HepG2 (cell line): ENCODE data around the gene C5orf24. TPM values are rescaled to one million over a fixed set of nuclear protein-coding genes. Genes with fewer than 3 reads are reported as not detected.
A peak's percentile ranks its signal among the peaks of the same experiment; 100 is the strongest.

ENCODE experiments used
- CBX5 ChIP-seq: sonication (generic); formaldehyde crosslinking; IDR thresholded peaks from 2 replicates; pipeline ENCODE4 v1.4.0; 2020; ENCODE audit warnings: missing genetic modification reagents, borderline replicate concordance
- DRAP1 ChIP-seq: IDR thresholded peaks from 2 replicates; pipeline ENCODE4 v1.6.1; 2016; ENCODE audit warnings: missing genetic modification reagents, missing compliant biosample characterization
- GPN1 ChIP-seq: sonication (generic); formaldehyde crosslinking; IDR thresholded peaks from 2 replicates; pipeline ENCODE4 v1.5.1; 2020; ENCODE audit warnings: missing genetic modification reagents, borderline replicate concordance
- KDM4B ChIP-seq: sonication (generic); formaldehyde crosslinking; IDR thresholded peaks from 2 replicates; pipeline ENCODE4 v1.4.0; 2020; ENCODE audit warnings: missing genetic modification reagents
- MXD1 ChIP-seq: sonication (generic); formaldehyde crosslinking; IDR thresholded peaks from 2 replicates; pipeline ENCODE4 v1.4.0; 2020; ENCODE audit warnings: mild to moderate bottlenecking, missing genetic modification reagents
- NFE2L2 ChIP-seq: fragments of 150-350 bp; IDR thresholded peaks from 2 replicates; pipeline ENCODE4 v1.6.1; 2014; ENCODE audit warnings: low read length
- PHF8 ChIP-seq: sonication (generic); formaldehyde crosslinking; IDR thresholded peaks from 2 replicates; pipeline ENCODE4 v1.5.0; 2020; ENCODE audit warnings: missing genetic modification reagents
- REXO4 ChIP-seq: sonication (generic); formaldehyde crosslinking; IDR thresholded peaks from 2 replicates; pipeline ENCODE4 v1.8.0; 2022; ENCODE audit warnings: missing genetic modification reagents, mild to moderate bottlenecking, borderline replicate concordance
- SMAD1 ChIP-seq: sonication (generic); formaldehyde crosslinking; IDR thresholded peaks from 2 replicates; pipeline ENCODE4 v1.4.0; 2020; ENCODE audit warnings: missing genetic modification reagents, low read depth, mild to moderate bottlenecking, borderline replicate concordance
- SMC3 ChIP-seq: IDR thresholded peaks from 2 replicates; pipeline ENCODE4 v1.6.1; 2011; ENCODE audit warnings: low read length, improper control_type of control experiment
- ZBTB14 ChIP-seq: sonication (generic); formaldehyde crosslinking; IDR thresholded peaks from 2 replicates; pipeline ENCODE4 v1.4.0; 2020; ENCODE audit warnings: missing genetic modification reagents
- ZEB1 ChIP-seq: IDR thresholded peaks from 2 replicates; pipeline ENCODE4 v1.6.1; 2012; ENCODE audit warnings: mild to moderate bottlenecking, low read depth, inconsistent platforms; ENCODE audit not compliant: insufficient replicate concordance
- ZNF160 ChIP-seq: sonication (generic); formaldehyde crosslinking; IDR thresholded peaks from 2 replicates; pipeline ENCODE4 v1.8.0; 2022; ENCODE audit warnings: mild to moderate bottlenecking, inconsistent platforms, missing genetic modification reagents
- ZNF230 ChIP-seq: sonication (generic); formaldehyde crosslinking; IDR thresholded peaks from 2 replicates; pipeline ENCODE4 v1.4.0; 2020; ENCODE audit warnings: mild to moderate bottlenecking, missing genetic modification reagents
- ZNF276 ChIP-seq: sonication (generic); formaldehyde crosslinking; IDR thresholded peaks from 2 replicates; pipeline ENCODE4 v1.4.0; 2020; ENCODE audit warnings: mild to moderate bottlenecking, low read depth, missing genetic modification reagents
- ZNF629 ChIP-seq: sonication (generic); formaldehyde crosslinking; conservative IDR thresholded peaks from 2 replicates; pipeline ENCODE4 v1.5.0; 2020; ENCODE audit warnings: missing genetic modification reagents
- ZNF792 ChIP-seq: IDR thresholded peaks from 2 replicates; pipeline ENCODE4 v1.6.1; 2016
- ZSCAN20 ChIP-seq: sonication (generic); formaldehyde crosslinking; IDR thresholded peaks from 2 replicates; pipeline ENCODE4 v1.4.0; 2020; ENCODE audit warnings: missing genetic modification reagents, mild to moderate bottlenecking, borderline replicate concordance
- polyA plus RNA-seq, 8 experiments: library from polyadenylated mRNA; depleted of rRNA in 3 of 8; stranded (reverse) in 7 of 8; unstranded in 1 of 8; fragments of >200 nt; fragmentation: Illumina TruSeq in 4 of 8; extraction: Trizol in 4 of 8; gene quantifications; 2 replicates each; pipeline versions ENCODE4 v1.2.1 to v1.2.3, GENCODE V29; 2011 to 2016; ENCODE audit warnings: low read depth in 4 of 8, missing spikeins in 1 of 8, mixed read lengths in 1 of 8; ENCODE audit not compliant: insufficient read depth in 1 of 8
- total RNA-seq, 5 experiments: library from RNA; depleted of rRNA; stranded (reverse); fragments of >200 nt; fragmentation: Illumina TruSeq; extraction: Trizol; gene quantifications; 2 replicates each; pipeline ENCODE4 v1.2.3, GENCODE V29; 2016; ENCODE audit warnings: low read depth in 1 of 5
- TF ChIP-seq, protein P1 (sequence below): sonication (generic); formaldehyde crosslinking; conservative IDR thresholded peaks from 2 replicates; pipeline ENCODE4 v1.4.0; 2020; ENCODE audit warnings: missing genetic modification reagents
- TF ChIP-seq, protein P2 (sequence below): sonication (generic); formaldehyde crosslinking; IDR thresholded peaks from 2 replicates; pipeline ENCODE4 v1.8.0; 2022; ENCODE audit warnings: mild to moderate bottlenecking, missing genetic modification reagents, moderate library complexity
- TF ChIP-seq, protein P3 (sequence below): sonication (generic); formaldehyde crosslinking; IDR thresholded peaks from 2 replicates; pipeline ENCODE4 v1.4.0; 2020; ENCODE audit warnings: missing genetic modification reagents

The C5orf24 gene
- total and polyA plus RNA-seq, 2 of the 13 experiments (the other 11 are each of a cell fraction or from before 2014, with no cell fraction given) = 34.6 to 41.5 TPM

GRCh38 chr5:134905246-134905996 lies 59.7 kb downstream of the C5orf24 start (continued):
- TF ChIP-seq REXO4 (CRISPR knock-in tag) (no peak), ZNF792 (CRISPR knock-in tag) (no peak), SMC3 (peak; percentile 32; the same call in 1 of the 2 replicates), PHF8 (CRISPR knock-in tag) (peak; percentile 58), MXD1 (no peak), NFE2L2 (no peak), ZNF629 (0 out of 2 replicates have a peak, but pooled peaks have one; percentile 28), ZNF160 (CRISPR knock-in tag) (peak; percentile 35; the same call in 1 of the 2 replicates), GPN1 (CRISPR knock-in tag) (no peak), ZNF276 (CRISPR knock-in tag) (no peak), ZBTB14 (no peak), ZSCAN20 (no peak), KDM4B (CRISPR knock-in tag) (no peak), ZEB1 (no peak), ZNF230 (CRISPR knock-in tag) (no peak), DRAP1 (CRISPR knock-in tag) (no peak), SMAD1 (CRISPR knock-in tag) (no peak), CBX5 (CRISPR knock-in tag) (no peak)
- TF ChIP-seq, protein P1, sequence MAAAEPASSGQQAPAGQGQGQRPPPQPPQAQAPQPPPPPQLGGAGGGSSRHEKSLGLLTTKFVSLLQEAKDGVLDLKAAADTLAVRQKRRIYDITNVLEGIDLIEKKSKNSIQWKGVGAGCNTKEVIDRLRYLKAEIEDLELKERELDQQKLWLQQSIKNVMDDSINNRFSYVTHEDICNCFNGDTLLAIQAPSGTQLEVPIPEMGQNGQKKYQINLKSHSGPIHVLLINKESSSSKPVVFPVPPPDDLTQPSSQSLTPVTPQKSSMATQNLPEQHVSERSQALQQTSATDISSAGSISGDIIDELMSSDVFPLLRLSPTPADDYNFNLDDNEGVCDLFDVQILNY (CRISPR knock-in tag) = no peak
- TF ChIP-seq, protein P2, sequence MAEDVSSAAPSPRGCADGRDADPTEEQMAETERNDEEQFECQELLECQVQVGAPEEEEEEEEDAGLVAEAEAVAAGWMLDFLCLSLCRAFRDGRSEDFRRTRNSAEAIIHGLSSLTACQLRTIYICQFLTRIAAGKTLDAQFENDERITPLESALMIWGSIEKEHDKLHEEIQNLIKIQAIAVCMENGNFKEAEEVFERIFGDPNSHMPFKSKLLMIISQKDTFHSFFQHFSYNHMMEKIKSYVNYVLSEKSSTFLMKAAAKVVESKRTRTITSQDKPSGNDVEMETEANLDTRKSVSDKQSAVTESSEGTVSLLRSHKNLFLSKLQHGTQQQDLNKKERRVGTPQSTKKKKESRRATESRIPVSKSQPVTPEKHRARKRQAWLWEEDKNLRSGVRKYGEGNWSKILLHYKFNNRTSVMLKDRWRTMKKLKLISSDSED (CRISPR knock-in tag) = no peak
- TF ChIP-seq, protein P3, sequence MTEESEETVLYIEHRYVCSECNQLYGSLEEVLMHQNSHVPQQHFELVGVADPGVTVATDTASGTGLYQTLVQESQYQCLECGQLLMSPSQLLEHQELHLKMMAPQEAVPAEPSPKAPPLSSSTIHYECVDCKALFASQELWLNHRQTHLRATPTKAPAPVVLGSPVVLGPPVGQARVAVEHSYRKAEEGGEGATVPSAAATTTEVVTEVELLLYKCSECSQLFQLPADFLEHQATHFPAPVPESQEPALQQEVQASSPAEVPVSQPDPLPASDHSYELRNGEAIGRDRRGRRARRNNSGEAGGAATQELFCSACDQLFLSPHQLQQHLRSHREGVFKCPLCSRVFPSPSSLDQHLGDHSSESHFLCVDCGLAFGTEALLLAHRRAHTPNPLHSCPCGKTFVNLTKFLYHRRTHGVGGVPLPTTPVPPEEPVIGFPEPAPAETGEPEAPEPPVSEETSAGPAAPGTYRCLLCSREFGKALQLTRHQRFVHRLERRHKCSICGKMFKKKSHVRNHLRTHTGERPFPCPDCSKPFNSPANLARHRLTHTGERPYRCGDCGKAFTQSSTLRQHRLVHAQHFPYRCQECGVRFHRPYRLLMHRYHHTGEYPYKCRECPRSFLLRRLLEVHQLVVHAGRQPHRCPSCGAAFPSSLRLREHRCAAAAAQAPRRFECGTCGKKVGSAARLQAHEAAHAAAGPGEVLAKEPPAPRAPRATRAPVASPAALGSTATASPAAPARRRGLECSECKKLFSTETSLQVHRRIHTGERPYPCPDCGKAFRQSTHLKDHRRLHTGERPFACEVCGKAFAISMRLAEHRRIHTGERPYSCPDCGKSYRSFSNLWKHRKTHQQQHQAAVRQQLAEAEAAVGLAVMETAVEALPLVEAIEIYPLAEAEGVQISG (CRISPR knock-in tag) = no peak
